ENCODE results near the gene BICRA.

BICRA gene

DNA sequence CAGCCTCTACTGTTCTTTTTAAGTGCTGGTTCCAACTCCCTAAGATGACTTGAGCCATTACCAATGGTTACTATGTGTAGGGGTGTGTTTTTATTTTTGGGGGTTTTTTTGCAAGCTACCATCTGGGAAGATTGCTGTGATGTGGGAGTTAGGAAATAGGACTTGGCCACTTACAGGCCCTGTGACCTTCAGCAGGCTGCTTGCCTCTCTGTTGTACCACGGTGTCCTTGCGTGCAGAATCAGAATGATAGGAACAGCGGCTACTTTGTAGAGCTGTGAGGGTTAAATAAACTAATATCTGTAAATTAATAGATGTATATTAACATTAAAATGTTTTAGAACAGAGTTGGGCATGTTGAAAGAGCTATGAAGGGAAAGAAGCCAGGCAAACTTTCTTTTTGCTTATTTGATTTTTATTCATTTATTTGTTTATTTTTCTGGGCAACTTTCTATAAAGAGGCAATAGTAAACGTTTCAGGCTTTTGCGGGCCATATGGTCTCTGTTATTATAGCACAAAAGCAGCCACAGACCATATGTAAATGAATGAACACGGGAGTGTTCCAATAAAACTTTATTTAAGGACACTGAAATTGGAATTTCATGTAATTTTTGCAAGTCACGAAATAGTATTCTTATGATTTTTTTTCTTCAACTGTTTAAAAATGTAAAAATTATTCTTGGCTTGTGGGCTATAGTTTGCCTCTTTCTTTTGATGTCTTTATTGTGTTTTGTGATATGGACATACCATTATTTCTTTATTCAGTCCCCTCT is 77.9 kb downstream of the BICRA start:
- H3K27ac Mint-ChIP-seq, result no peak overlapping the region
- H3K36me3 Mint-ChIP-seq (ENCODE audit: insufficient read depth), result peaks cover 27% of the 10 kb centered on the region
- ATAC-seq (replicated peaks), result no peak

DNA sequence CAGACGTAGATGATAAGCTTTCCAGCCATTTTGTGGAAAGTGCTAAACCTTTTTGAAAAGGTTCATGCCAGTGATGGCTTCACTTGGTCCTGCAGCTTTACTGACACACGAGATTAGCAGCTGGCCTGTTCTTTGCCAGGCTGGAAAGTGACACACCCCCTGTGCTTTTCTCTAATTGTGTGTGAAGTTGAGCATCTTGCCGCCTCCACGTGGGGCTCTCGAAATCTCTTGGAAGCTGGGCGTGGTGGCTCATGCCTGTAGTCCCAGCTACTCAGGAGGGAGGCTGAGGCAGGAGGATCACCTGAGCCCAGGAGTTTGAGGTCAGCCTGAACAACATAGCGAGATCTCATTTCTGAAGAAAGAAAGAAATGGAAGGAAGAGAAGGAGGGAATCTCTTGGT is 79.0 kb downstream of the BICRA start:
- Mint-ChIP-seq H3K27me3 (no peaks in the 10 kb centered on the region), H3K9me3 (no peaks in the 10 kb centered on the region), H3K27ac (no peak overlapping the region), H3K4me1 (ENCODE audit: low read depth in 2 of 2) (peaks cover 0 to 8% of the 10 kb centered on the region in 2 donors), H3K36me3 (ENCODE audit: insufficient read depth) (peaks cover 20% of the 10 kb centered on the region), H3K4me3 (no peak overlapping the region)
- ATAC-seq (replicated peaks) (no peak), DNase-seq (no peak)

More for the DNA sequence above, 77.9 kb downstream of the BICRA start:
- H3K4me1 Mint-ChIP-seq (ENCODE audit: low read depth in 2 of 2), result peaks cover 0 to 8% of the 10 kb centered on the region in 2 donors
- no peaks in the 10 kb centered on the region for H3K9me3 Mint-ChIP-seq
- no peaks in the 10 kb centered on the region for H3K27me3 Mint-ChIP-seq
- H3K4me3 Mint-ChIP-seq, result no peak overlapping the region
- DNase-seq, result no peak

- ATAC-seq (replicated peaks) (no peak), DNase-seq (no peak)
- H3K27ac Mint-ChIP-seq, result peak overlapping the region in 1 of 2 donors; percentile 32
- H3K4me3 Mint-ChIP-seq, result no peak overlapping the region
- H3K36me3 Mint-ChIP-seq (ENCODE audit: insufficient read depth), result peaks cover 15% of the 10 kb centered on the region
- no peaks in the 10 kb centered on the region for H3K27me3 Mint-ChIP-seq
- H3K9me3 Mint-ChIP-seq, result no peaks in the 10 kb centered on the region
- peaks cover 3 to 8% of the 10 kb centered on the region in 2 donors for H3K4me1 Mint-ChIP-seq (ENCODE audit: low read depth in 2 of 2)
Measured at GRCh38 chr19:47691090-47691489, 82.2 kb downstream of the BICRA start.

DNA sequence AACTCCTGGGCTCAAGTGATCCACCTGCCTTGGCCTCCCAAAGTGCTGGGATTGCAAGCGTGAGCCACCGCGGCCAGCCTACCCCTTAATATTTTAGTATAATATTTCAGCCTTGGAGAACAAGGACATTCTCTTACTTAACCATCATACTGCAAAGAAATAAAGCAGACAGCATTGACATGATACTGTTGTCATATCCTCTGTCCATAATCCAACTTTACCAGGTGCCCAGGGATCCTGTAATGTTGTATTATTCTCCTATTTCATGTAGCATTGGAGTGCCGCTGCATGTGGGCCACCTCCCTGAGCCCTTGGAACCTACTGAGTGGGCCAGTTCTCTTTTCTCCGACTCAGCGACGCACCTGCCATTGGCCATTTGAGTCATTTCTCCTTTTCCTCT is 82.8 kb downstream of the BICRA start:
- no peak for DNase-seq

DNA sequence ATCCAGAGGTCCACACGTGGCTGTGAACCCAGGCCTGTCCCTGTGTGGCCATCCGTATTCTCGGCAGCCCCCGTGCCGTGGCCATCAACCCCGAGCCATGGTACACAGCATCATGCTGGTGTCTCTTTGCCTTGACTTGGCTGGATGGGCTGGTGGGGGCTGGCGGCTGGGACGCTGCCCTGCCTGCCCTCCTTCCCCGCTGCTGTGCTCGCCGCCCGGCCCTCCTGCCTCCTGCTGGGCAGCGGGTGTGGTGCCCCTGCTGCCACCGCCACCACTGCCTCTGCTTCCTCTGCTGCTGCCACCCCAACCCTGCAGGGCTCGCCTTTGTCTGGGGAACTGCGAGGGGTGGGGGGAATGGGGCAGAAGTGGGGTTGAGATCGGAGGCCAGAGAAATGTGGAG is 84.6 kb downstream of the BICRA start:
- Mint-ChIP-seq H3K27ac (no peak overlapping the region), H3K36me3 (ENCODE audit: insufficient read depth) (peaks cover 14% of the 10 kb centered on the region), H3K4me3 (no peak overlapping the region), H3K4me1 (ENCODE audit: low read depth in 2 of 2) (peaks cover 4 to 6% of the 10 kb centered on the region in 2 donors), H3K9me3 (no peaks in the 10 kb centered on the region), H3K27me3 (no peaks in the 10 kb centered on the region)
- ATAC-seq (replicated peaks), result no peak
- DNase-seq, result no peak

More for the DNA sequence above, 82.8 kb downstream of the BICRA start:
- no peaks in the 10 kb centered on the region for H3K27me3 Mint-ChIP-seq
- H3K9me3 Mint-ChIP-seq, result no peaks in the 10 kb centered on the region
- peaks cover 14% of the 10 kb centered on the region for H3K36me3 Mint-ChIP-seq (ENCODE audit: insufficient read depth)
- H3K27ac Mint-ChIP-seq, result peak overlapping the region in 1 of 2 donors; percentile 63
- no peak overlapping the region for H3K4me3 Mint-ChIP-seq
- no peak for ATAC-seq (replicated peaks)
- H3K4me1 Mint-ChIP-seq (ENCODE audit: low read depth in 2 of 2), result peaks cover 3 to 8% of the 10 kb centered on the region in 2 donors

GRCh38 chr19:47693903-47694302 is 85.0 kb downstream of the BICRA start:
- no peak for DNase-seq

DNA sequence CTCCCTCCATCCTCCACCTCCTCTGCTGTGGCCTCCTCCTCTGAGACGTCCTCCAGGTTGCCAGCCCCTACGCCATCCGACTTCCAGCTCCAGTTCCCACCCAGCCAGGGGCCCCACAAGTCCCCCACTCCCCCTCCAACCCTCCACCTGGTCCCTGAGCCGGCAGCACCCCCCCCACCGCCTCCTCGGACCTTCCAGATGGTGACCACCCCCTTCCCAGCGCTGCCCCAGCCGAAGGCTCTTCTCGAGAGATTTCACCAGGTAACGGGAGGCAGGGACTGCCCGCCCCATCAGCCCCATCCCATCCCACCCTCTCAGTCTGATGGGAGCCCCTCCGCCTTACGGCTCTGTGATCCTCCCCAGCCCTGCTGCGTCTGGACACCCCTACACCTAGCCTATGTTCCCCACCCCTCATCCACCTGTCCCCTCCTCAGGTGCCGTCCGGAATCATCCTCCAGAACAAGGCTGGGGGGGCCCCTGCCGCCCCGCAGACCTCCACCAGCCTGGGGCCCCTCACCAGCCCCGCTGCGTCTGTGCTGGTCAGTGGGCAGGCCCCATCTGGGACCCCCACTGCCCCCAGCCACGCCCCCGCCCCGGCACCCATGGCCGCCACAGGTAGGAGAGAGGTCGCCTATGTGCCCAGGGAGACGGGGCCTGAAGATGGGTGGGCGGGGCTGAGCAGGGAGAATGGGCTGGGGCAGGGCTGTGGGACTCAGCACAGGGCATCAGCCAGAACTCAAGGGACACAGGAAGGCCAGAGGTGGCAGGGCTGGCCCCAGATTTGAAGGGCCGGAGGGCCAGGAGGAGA is 85.7 kb downstream of the BICRA start:
- Mint-ChIP-seq H3K9me3 (no peaks in the 10 kb centered on the region), H3K27me3 (no peaks in the 10 kb centered on the region), H3K4me1 (ENCODE audit: low read depth in 2 of 2) (peaks cover 4 to 6% of the 10 kb centered on the region in 2 donors), H3K27ac (no peak overlapping the region), H3K4me3 (no peak overlapping the region), H3K36me3 (ENCODE audit: insufficient read depth) (peaks cover 18% of the 10 kb centered on the region)
- no peak for ATAC-seq (replicated peaks)
- DNase-seq, result no peak

More at GRCh38 chr19:47693903-47694302, 85.0 kb downstream of the BICRA start:
- Mint-ChIP-seq H3K4me3 (no peak overlapping the region), H3K9me3 (no peaks in the 10 kb centered on the region), H3K27me3 (no peaks in the 10 kb centered on the region), H3K27ac (no peak overlapping the region), H3K4me1 (ENCODE audit: low read depth in 2 of 2) (peaks cover 4 to 6% of the 10 kb centered on the region in 2 donors), H3K36me3 (ENCODE audit: insufficient read depth) (peaks cover 15% of the 10 kb centered on the region)
- no peak for ATAC-seq (replicated peaks)

DNA sequence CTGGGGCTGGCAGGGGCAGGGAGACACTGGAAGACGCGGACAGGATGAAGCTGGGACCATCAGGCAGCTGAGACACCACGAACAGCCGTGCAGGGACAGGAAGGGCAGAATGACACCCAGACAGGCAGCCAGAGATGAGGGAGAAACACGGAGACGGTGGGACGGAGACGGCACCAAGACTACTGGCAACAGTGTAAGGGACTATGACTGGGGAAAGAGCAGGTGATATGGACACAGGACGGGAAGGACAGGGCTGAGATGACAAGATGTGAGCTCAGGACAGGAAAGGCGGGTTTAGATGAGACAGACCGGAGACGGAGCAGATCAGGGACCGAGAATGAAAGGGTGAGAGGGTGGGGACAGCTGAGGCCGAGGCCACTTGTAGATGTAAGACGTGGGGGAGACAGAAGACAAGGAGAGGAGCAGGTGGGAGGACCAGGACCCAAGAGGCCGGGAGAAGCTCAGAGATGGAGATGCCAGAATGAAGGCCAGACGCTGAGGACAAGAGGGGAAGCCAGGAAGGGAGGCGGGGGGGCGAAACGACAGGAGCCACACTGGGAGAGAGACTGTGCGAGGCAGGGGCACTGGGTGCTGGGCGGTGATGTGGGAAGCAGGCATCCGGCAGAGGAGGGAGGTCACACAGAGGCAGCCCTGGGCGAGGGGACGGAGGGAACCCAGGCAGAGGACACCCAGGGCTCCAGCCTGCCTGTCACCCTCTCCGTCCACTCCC is 86.8 kb downstream of the BICRA start:
- DNase-seq (no peak), ATAC-seq (replicated peaks) (no peak)
- Mint-ChIP-seq H3K4me1 (ENCODE audit: low read depth in 2 of 2) (peaks cover 0 to 6% of the 10 kb centered on the region in 2 donors), H3K27ac (peak overlapping the region in 1 of 2 donors; percentile 82), H3K36me3 (ENCODE audit: insufficient read depth) (peaks cover 26% of the 10 kb centered on the region), H3K27me3 (no peaks in the 10 kb centered on the region), H3K4me3 (no peak overlapping the region), H3K9me3 (no peaks in the 10 kb centered on the region)

DNA sequence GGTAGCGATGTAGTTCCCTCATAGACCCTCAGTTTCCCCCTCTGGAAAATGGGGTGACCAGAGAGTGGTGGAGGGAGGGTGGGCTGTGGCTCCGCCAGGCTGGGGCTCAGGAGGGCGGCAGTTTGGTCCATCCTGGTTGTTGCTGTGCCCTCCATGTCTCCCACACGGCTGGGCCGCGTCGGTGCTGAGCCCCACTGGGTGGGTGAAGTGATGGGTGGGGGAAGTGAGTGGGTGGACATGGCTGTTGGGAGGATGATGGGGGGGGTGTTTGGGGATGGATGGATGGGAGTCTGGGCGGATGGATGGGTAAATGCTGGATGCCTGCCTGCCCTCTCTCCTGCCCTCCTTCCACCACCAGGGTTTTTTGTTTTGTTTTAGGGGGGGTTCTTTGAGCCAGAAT is 87.7 kb downstream of the BICRA start:
- Mint-ChIP-seq H3K27me3 (no peaks in the 10 kb centered on the region), H3K27ac (no peak overlapping the region), H3K4me1 (ENCODE audit: low read depth in 2 of 2) (peaks cover 0 to 6% of the 10 kb centered on the region in 2 donors), H3K9me3 (no peaks in the 10 kb centered on the region), H3K36me3 (ENCODE audit: insufficient read depth) (peaks cover 26% of the 10 kb centered on the region), H3K4me3 (no peak overlapping the region)
- no peak for DNase-seq
- ATAC-seq (replicated peaks), result no peak

DNA sequence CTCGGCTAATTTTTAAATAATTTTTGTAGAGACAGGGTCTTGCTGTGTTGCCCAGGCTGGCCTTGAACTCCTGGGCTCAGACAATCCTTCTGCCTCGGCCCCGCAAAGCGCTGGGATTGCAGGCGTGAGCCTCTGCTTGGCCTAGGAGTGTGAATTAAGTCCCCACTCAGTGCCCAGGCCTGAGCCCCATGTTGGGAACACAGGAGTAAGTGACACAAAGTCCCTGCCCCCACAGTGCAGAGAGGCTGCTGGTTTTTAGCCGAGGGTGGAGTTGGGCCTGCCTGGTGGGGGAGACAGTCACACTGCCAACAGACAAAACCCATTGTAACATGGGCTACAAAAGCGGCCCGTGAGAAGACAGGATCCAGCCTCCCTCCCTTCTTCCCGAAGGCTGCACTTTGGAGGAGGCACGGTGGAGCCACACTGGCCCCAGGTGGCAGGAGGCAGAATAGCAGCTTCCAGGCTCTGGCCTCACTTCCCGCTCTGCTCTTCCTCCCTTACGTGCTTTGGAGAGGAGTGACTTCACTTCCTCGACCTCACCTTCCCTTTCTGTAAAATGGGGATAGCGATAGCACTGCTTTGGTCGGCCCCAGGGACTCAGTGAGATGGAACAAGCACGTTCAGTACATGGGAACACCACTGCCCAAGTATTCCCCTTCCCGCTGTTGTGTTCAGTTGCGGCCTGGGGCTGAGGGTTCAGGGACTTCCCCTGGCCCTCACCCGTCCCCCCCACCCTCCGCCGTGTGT is 89.1 kb downstream of the BICRA start:
- DNase-seq, result peak; percentile 23 to 53 (median 42)
- no peak overlapping the region for H3K4me3 Mint-ChIP-seq
- no peaks in the 10 kb centered on the region for H3K27me3 Mint-ChIP-seq
- peak; percentile 60 for ATAC-seq (replicated peaks)
- peaks cover 32% of the 10 kb centered on the region for H3K36me3 Mint-ChIP-seq (ENCODE audit: insufficient read depth)
- H3K9me3 Mint-ChIP-seq, result no peaks in the 10 kb centered on the region
- H3K27ac Mint-ChIP-seq, result peak overlapping the region in 1 of 2 donors; percentile 62
- peaks cover 0 to 6% of the 10 kb centered on the region in 2 donors for H3K4me1 Mint-ChIP-seq (ENCODE audit: low read depth in 2 of 2)

DNA sequence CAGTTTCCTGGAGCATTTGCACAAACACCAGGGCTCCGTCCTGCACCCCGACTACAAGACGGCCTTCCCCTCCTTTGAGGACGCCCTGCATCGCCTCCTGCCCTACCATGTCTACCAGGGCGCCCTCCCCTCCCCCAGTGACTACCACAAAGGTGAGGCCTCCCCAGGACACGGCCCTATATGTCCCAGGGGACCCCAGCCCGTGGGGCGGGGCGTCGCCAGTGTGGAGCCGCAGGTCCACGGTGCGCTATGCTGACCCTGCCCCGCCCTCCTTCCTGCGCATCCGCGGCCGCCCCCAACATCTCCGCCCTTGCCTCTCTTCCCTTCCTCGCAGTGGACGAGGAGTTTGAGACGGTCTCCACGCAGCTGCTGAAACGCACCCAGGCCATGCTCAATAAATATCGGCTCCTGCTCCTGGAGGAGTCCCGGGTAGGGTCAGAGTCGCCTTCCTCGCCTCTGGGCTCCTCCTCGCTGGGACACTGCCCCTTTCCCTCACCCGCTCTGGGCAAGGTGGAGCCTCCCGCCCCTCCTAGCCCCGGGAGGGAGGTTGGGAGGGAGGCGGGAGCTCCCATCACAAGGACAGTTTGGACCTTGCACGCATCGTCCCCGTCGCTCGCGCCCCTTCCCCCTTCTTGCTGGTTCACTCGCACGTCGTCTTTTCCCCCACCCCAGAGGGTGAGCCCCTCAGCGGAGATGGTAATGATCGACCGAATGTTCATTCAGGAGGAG is 89.9 kb downstream of the BICRA start:
- no peaks in the 10 kb centered on the region for H3K9me3 Mint-ChIP-seq
- H3K27me3 Mint-ChIP-seq, result no peaks in the 10 kb centered on the region
- DNase-seq, result no peak
- H3K36me3 Mint-ChIP-seq (ENCODE audit: insufficient read depth), result peaks cover 36% of the 10 kb centered on the region
- H3K27ac Mint-ChIP-seq, result peak overlapping the region in 1 of 2 donors; percentile 62
- H3K4me3 Mint-ChIP-seq, result no peak overlapping the region
- ATAC-seq (replicated peaks), result no peak
- peaks cover 0 to 6% of the 10 kb centered on the region in 2 donors for H3K4me1 Mint-ChIP-seq (ENCODE audit: low read depth in 2 of 2)

DNA sequence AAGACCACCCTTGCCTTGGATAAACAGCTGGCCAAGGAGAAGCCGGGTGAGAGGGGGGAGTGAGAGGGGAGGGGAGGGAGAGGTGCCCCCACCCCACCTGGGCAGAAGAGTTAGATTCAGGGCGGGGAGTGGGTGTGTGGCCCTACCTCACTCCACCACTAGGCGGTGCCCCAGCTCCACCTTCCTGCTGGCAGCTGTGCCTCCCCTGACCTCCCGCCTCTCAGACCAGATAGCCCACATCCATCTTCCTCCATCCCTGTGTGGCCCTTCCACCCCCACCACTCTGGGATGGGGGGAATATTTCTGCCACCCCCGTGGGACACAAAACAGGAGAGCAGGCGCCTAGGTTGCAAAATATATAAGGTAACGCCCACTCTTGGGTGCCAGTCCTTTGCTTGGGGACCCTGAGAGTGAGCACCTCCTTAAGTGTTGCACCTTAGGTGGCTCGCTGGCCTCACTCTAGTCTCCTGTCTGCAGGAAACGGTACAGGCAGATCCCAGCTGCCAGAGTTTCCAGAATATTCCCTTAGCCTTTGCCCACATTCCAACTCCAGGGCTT is 90.5 kb downstream of the BICRA start:
- DNase-seq (peak; percentile 32 to 40 (median 33)), ATAC-seq (replicated peaks) (peak; percentile 60)
- Mint-ChIP-seq H3K27me3 (no peaks in the 10 kb centered on the region), H3K4me1 (ENCODE audit: low read depth in 2 of 2) (peaks cover 0 to 6% of the 10 kb centered on the region in 2 donors), H3K4me3 (no peak overlapping the region), H3K27ac (no peak overlapping the region), H3K9me3 (no peaks in the 10 kb centered on the region), H3K36me3 (ENCODE audit: insufficient read depth) (peaks cover 36% of the 10 kb centered on the region)
